A549 (cell line): Measurements from ENCODE around the gene TCF7L1.

Source experiments
- BHLHE40 ChIP-seq: IDR thresholded peaks from 2 replicates; pipeline ENCODE4 v1.6.1; 2012; ENCODE audit warnings: low read depth, low read length, inconsistent platforms
- EP300 ChIP-seq, 2 experiments: fragments of >200 bp; sonication (Bioruptor Twin); formaldehyde crosslinking; IDR thresholded peaks; 2 replicates in 1 of 2; 3 replicates in 1 of 2; pipeline ENCODE4 v1.6.1; 2016 to 2017
- JUNB ChIP-seq: fragments of >200 bp; sonication (Bioruptor Twin); formaldehyde crosslinking; IDR thresholded peaks from 2 replicates; pipeline ENCODE4 v1.6.1; 2016
- POLR2A ChIP-seq: IDR thresholded peaks from 2 replicates; pipeline ENCODE4 v1.6.1; 2012; ENCODE audit warnings: mild to moderate bottlenecking, low read length
- POLR2AphosphoS2 ChIP-seq: conservative IDR thresholded peaks from 2 replicates; pipeline ENCODE4 v1.6.1; 2012; ENCODE audit warnings: low read length, improper control_type of control experiment, inconsistent platforms
- RAD21 ChIP-seq, 2 experiments: fragments of >200 bp in 1 of 2; sonication (Bioruptor Twin) in 1 of 2; formaldehyde crosslinking in 1 of 2; IDR thresholded peaks in 1 of 2; conservative IDR thresholded peaks in 1 of 2; 2 replicates in 1 of 2; 3 replicates in 1 of 2; pipeline ENCODE4 v1.6.1; 2012 to 2018; ENCODE audit warnings: inconsistent platforms in 1 of 2
- RFX5 ChIP-seq: fragments of 450-650 bp; IDR thresholded peaks from 2 replicates; pipeline ENCODE4 v1.7.1; 2014; ENCODE audit warnings: antibody characterized with exemption, mild to moderate bottlenecking, moderate library complexity
- TF ChIP-seq, protein P1 (sequence below): fragments of >200 bp; sonication (Bioruptor Twin); formaldehyde crosslinking; IDR thresholded peaks from 3 replicates; pipeline ENCODE4 v1.5.1; 2016

DNA sequence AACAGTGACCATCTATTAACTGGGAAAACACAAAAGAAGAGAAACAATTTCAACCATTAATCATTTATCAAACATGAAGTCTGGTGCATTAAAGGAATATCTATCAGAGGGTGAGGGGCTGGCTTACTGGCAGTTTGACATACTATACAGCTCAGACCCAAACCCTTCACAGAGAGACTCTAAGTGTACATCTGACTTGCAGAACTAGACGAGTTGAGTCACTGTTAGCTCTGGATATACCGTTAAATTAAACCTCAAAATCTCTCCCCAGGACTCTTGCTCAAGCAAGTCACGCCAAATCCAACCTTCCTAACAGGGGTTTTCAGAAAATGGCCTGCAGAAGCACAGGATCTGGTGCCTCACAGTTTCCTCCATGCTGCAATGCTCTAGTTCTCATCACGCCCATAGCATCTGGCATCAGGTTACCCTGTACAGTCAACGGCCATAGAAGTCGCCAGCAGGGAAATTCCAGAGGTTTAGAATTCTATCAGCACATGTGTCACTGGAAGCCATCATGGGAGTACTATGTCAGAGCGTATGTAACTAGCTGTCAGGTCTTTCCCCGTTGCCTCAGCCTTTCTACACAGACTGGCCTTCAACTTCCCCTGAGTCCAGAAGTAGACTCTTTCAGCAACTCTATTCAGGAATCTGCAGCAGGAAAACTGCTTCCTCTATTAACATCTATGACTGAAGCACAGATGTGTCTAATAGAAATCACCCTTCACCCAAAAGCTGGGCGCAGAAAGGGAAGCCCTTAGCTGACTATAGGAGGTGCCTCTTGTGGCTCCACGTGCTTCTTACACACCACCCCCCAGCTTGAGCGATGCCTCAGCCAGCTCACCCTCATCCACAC is 185.3 kb downstream of the TCF7L1 start:
- TF ChIP-seq JUNB = no peak
- TF ChIP-seq, protein P1, sequence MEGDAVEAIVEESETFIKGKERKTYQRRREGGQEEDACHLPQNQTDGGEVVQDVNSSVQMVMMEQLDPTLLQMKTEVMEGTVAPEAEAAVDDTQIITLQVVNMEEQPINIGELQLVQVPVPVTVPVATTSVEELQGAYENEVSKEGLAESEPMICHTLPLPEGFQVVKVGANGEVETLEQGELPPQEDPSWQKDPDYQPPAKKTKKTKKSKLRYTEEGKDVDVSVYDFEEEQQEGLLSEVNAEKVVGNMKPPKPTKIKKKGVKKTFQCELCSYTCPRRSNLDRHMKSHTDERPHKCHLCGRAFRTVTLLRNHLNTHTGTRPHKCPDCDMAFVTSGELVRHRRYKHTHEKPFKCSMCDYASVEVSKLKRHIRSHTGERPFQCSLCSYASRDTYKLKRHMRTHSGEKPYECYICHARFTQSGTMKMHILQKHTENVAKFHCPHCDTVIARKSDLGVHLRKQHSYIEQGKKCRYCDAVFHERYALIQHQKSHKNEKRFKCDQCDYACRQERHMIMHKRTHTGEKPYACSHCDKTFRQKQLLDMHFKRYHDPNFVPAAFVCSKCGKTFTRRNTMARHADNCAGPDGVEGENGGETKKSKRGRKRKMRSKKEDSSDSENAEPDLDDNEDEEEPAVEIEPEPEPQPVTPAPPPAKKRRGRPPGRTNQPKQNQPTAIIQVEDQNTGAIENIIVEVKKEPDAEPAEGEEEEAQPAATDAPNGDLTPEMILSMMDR = no peak
- TF ChIP-seq RFX5 = no peak
- no peak for TF ChIP-seq POLR2AphosphoS2
- no peak for TF ChIP-seq POLR2A
- TF ChIP-seq EP300 (IDR thresholded peaks at IDR 0.05) = no peak
- TF ChIP-seq RAD21 (conservative IDR thresholded peaks at IDR 0.05 in 1 of 2, IDR thresholded peaks at IDR 0.05 in 1 of 2) = no peak
- TF ChIP-seq BHLHE40 = no peak
